ENCODE measurements around the gene CEACAM19. TPM values are rescaled to one million over a fixed set of nuclear protein-coding genes. Genes with fewer than 3 reads are reported as not detected.

Gene CEACAM19
- total and polyA plus RNA-seq, 2 of the 13 experiments (the other 11 are each of a cell fraction or from before 2014, with no cell fraction given): 1.3 to 4.0 TPM

DNA sequence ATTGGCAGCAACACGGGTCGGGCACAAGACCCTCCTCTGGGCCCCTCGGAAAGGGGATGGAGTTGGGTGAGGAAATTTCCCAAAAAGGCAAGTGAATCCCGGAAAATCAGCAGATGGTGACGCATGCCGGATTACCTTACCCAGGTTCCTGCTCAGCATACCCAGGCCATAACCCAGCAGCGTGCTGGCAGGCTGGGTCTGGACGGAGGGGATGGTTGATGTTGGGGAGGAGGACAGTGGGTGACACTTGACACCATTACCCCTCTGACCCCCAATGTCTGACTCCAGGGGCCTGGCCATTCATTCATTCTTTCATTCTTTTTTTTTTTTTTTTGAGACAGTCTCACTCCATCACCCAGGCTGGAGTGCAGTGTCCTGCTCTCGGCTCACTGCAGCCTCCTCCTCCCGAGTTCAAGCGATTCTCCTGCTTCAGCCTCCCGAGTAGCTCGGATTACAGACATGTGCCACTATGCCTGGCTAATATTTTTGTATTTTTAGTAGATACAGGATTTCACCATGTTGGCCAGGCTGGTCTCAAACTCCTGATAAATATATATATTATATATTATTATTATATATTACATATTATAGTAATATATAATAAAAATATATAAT is 26.8 kb upstream of the CEACAM19 start:
- H3K27me3 ChIP-seq (ENCODE audit: control insufficient read depth in 1 of 2, insufficient read depth in 2 of 2, low read length in 2 of 2): no peaks in the 10 kb centered on the region; a peak in 1 of 5 replicates
- peak; percentile 78 for ATAC-seq
- in situ Hi-C loops (cut with HindIII; ENCODE audit: extremely low pct_ligation_motif_present, low pct_unique_long_range_greater_than_20kb): no loop called here
- H3K4me2 ChIP-seq (ENCODE audit: low read depth, low read length): peak overlapping the region; percentile 86
- peak overlapping the region; percentile 90 for H3K9ac ChIP-seq (ENCODE audit: insufficient read depth, low read depth, low read length)
- peak overlapping the region; percentile 82 for H3K27ac ChIP-seq (ENCODE audit: extremely low read length, insufficient read depth, low read length)
- H3K4me3 ChIP-seq (replicated peaks in 1 of 3; ENCODE audit: insufficient read depth in 1 of 3, low read depth in 2 of 3, low read length in 3 of 3): peak overlapping the region; percentile 74 to 81 (median 79)
- no peak overlapping the region for H2AFZ ChIP-seq (ENCODE audit: low read length)
- 0% methylated on average over 8 of the region's 13 CpGs for WGBS (ENCODE audit: low lambda C conversion rate)
- POLR2A ChIA-PET: interaction anchor here (1.0 to 2.9 kb wide), 12 partner anchors 9 to 96 kb away, joined by 3 to 36 read pairs (median 5); partner anchors contain the start of gene IGSF23
- CTCF ChIA-PET (ENCODE audit: low intra/inter-chr PET ratio, low total read pairs): no interaction called here
- H3K9me3 ChIP-seq (ENCODE audit: low read length): no peaks in the 10 kb centered on the region
- peaks cover 6 to 28% of the 10 kb centered on the region in 2 experiments; a peak in 4 of 5 replicates for H3K36me3 ChIP-seq (replicated peaks in 1 of 2; ENCODE audit: control insufficient read depth in 1 of 2, insufficient read depth in 2 of 2, low read length in 2 of 2)
- FAIRE-seq: no peak
- H3K4me1 ChIP-seq (ENCODE audit: insufficient read depth, low read length): peaks cover 53% of the 10 kb centered on the region
- BruUV-seq (replicated peaks): no TSS peak
- DNase-seq (ENCODE audit: low spot score): peak; percentile 34
- H3K79me2 ChIP-seq (ENCODE audit: insufficient read depth, low read length): peaks cover 24% of the 10 kb centered on the region
- H4K20me1 ChIP-seq (ENCODE audit: insufficient read depth, low read length): peaks cover 13% of the 10 kb centered on the region
- intact Hi-C loops (cut with micrococcal nuclease; ENCODE audit: unreplicated experiment): no loop called here
- TF ChIP-seq SOX13 (IDR thresholded peaks at IDR 0.05) (no peak), SOX13 (CRISPR knock-in tag; conservative IDR thresholded peaks at IDR 0.05 in 1 of 2, IDR thresholded peaks at IDR 0.05 in 1 of 2) (no peak), ZNF362 (CRISPR knock-in tag; IDR thresholded peaks at IDR 0.05; ENCODE audit: borderline replicate concordance) (peak; percentile 63; the same call in 1 of the 2 replicates), ZSCAN21 (CRISPR knock-in tag; IDR thresholded peaks at IDR 0.05; ENCODE audit: borderline replicate concordance) (no peak), ZNF354B (CRISPR knock-in tag; IDR thresholded peaks at IDR 0.05) (no peak), ZNF770 (CRISPR knock-in tag; IDR thresholded peaks at IDR 0.05) (peak; percentile 87), GABPA (IDR thresholded peaks at IDR 0.05; ENCODE audit: low read depth, low read length) (no peak), GABPA (CRISPR knock-in tag; IDR thresholded peaks at IDR 0.05; ENCODE audit: low read depth) (no peak), FOSL2 (CRISPR knock-in tag; IDR thresholded peaks at IDR 0.05) (peak; percentile 43; the same call in 1 of the 2 replicates)
- TF ChIP-seq, protein P1, sequence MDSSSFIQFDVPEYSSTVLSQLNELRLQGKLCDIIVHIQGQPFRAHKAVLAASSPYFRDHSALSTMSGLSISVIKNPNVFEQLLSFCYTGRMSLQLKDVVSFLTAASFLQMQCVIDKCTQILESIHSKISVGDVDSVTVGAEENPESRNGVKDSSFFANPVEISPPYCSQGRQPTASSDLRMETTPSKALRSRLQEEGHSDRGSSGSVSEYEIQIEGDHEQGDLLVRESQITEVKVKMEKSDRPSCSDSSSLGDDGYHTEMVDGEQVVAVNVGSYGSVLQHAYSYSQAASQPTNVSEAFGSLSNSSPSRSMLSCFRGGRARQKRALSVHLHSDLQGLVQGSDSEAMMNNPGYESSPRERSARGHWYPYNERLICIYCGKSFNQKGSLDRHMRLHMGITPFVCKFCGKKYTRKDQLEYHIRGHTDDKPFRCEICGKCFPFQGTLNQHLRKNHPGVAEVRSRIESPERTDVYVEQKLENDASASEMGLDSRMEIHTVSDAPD (CRISPR knock-in tag; IDR thresholded peaks at IDR 0.05): no peak
- TF ChIP-seq, protein P2, sequence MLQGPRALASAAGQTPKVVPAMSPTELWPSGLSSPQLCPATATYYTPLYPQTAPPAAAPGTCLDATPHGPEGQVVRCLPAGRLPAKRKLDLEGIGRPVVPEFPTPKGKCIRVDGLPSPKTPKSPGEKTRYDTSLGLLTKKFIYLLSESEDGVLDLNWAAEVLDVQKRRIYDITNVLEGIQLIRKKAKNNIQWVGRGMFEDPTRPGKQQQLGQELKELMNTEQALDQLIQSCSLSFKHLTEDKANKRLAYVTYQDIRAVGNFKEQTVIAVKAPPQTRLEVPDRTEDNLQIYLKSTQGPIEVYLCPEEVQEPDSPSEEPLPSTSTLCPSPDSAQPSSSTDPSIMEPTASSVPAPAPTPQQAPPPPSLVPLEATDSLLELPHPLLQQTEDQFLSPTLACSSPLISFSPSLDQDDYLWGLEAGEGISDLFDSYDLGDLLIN (CRISPR knock-in tag; IDR thresholded peaks at IDR 0.05; ENCODE audit: borderline replicate concordance): no peak
